H1 (cell line): ENCODE measurements around the gene SCNN1B. TPM values are rescaled to one million over a fixed set of nuclear protein-coding genes. Genes with fewer than 3 reads are reported as not detected.

Source experiments
- CTCF ChIA-PET: fragments of 300-600 bp; sonication (Branson Sonifier 250); formaldehyde crosslinking; loops from one replicate; lab custom pipeline; 2021; ENCODE audit not compliant: partially characterized antibody; lab: Charles Lee
- POLR2A ChIA-PET: fragments of 300-600 bp; sonication (Branson Sonifier 250); formaldehyde crosslinking; loops from one replicate; lab custom pipeline; 2021; ENCODE audit warnings: inconsistent platforms; ENCODE audit not compliant: partially characterized antibody; lab: Charles Lee
- DNase-seq, 2 experiments: peaks; one replicate each; pipeline versions ENCODE4 v3.0.0 to v3.0.0-alpha.2; 2010 to 2022; ENCODE audit warnings: low spot score in 2 of 2, low read depth in 1 of 2, mixed read lengths in 1 of 2
- FAIRE-seq: peaks from 2 replicates; lab custom pipeline; 2011; peaks lifted over from hg19 to GRCh38; lab: Jason Lieb, UNC
- H2AFZ ChIP-seq: 2 replicates; pipeline ENCODE4 v1.8.1; 2012; ENCODE audit warnings: low read length, inconsistent platforms
- H2AK5ac ChIP-seq: 2 replicates; pipeline ENCODE4 v1.6.1; 2013; ENCODE audit warnings: low read depth, low read length
- H2BK120ac ChIP-seq: replicated peaks from 2 replicates; pipeline ENCODE3; 2013; ENCODE audit warnings: low read depth, low read length, inconsistent platforms
- H2BK12ac ChIP-seq: 2 replicates; pipeline ENCODE4 v1.6.1; 2013; ENCODE audit warnings: low read depth, low read length
- H2BK15ac ChIP-seq: 2 replicates; pipeline ENCODE4 v1.6.1; 2013; ENCODE audit warnings: low read length
- H2BK20ac ChIP-seq: 2 replicates; pipeline ENCODE4 v1.6.1; 2013; ENCODE audit warnings: low read length
- H2BK5ac ChIP-seq: 2 replicates; pipeline ENCODE4 v1.6.1; 2013; ENCODE audit warnings: low read depth, low read length
- H3K14ac ChIP-seq: 2 replicates; pipeline ENCODE4 v1.6.1; 2013; ENCODE audit warnings: inconsistent platforms; ENCODE audit not compliant: insufficient read length
- H3K18ac ChIP-seq: 2 replicates; pipeline ENCODE4 v1.6.1; 2013; ENCODE audit warnings: low read length; ENCODE audit errors: extremely low read depth
- H3K23ac ChIP-seq: 2 replicates; pipeline ENCODE4 v1.6.1; 2013; ENCODE audit warnings: inconsistent platforms; ENCODE audit not compliant: insufficient read length
- H3K23me2 ChIP-seq: 2 replicates; pipeline ENCODE4 v1.6.1; 2013; ENCODE audit warnings: low read depth, low read length
- H3K27ac ChIP-seq: 2 replicates; pipeline ENCODE4 v1.6.1; 2011; ENCODE audit warnings: low read depth, low read length, inconsistent platforms
- H3K27me3 ChIP-seq, 4 experiments: replicated peaks in 1 of 4; 1 replicate in 1 of 4; 2 replicates in 3 of 4; pipeline versions ENCODE4 v1.6.1 to v1.8.1; 2011 to 2013; ENCODE audit warnings: low read length in 3 of 4, mild to moderate bottlenecking in 3 of 4, inconsistent platforms in 2 of 4, mixed read lengths in 2 of 4, moderate library complexity in 1 of 4; ENCODE audit not compliant: control insufficient read depth in 3 of 4, insufficient read depth in 3 of 4; ENCODE audit errors: extremely low read depth in 1 of 4
- H3K36me3 ChIP-seq, 4 experiments: 2 replicates each; pipeline versions ENCODE4 v1.6.1 to v1.8.1; 2011 to 2013; ENCODE audit warnings: mild to moderate bottlenecking in 4 of 4, low read length in 3 of 4, moderate library complexity in 2 of 4, control low read depth in 1 of 4, inconsistent platforms in 1 of 4; ENCODE audit not compliant: insufficient read depth in 4 of 4, control insufficient read depth in 2 of 4
- H3K4ac ChIP-seq: replicated peaks from 2 replicates; pipeline ENCODE3; 2013; ENCODE audit warnings: low read length, low read depth, mixed read lengths, inconsistent platforms; ENCODE audit not compliant: insufficient read length
- H3K4me1 ChIP-seq, 4 experiments: replicated peaks in 1 of 4; 1 replicate in 1 of 4; 2 replicates in 3 of 4; pipeline versions ENCODE4 v1.6.1 to v1.8.1; 2011 to 2013; ENCODE audit warnings: low read length in 3 of 4, inconsistent platforms in 2 of 4, mixed read lengths in 1 of 4; ENCODE audit not compliant: insufficient read depth in 4 of 4, control insufficient read depth in 3 of 4
- H3K4me2 ChIP-seq, 2 experiments: 2 replicates each; pipeline versions ENCODE4 v1.6.1 to v1.8.1; 2011 to 2013; ENCODE audit warnings: low read depth in 2 of 2, low read length in 2 of 2, control low read depth in 1 of 2, inconsistent platforms in 1 of 2, mild to moderate bottlenecking in 1 of 2; ENCODE audit not compliant: insufficient read depth in 1 of 2
- H3K4me3 ChIP-seq, 4 experiments: fragments of 200-600, 300-600 bp in 1 of 4; sonication (generic), shearing (Covaris generic), sonication (Bioruptor Twin) in 1 of 4; 2 replicates each; pipeline versions ENCODE4 v1.5.1 to v1.8.1; 2011 to 2016; ENCODE audit warnings: low read length in 4 of 4, low read depth in 3 of 4, control low read depth in 2 of 4, inconsistent platforms in 2 of 4, mild to moderate bottlenecking in 2 of 4, mixed read lengths in 1 of 4, moderate library complexity in 1 of 4; ENCODE audit not compliant: insufficient read depth in 2 of 4; ENCODE audit errors: extremely low read depth in 1 of 4
- H3K56ac ChIP-seq: replicated peaks from 2 replicates; pipeline ENCODE3; 2013; ENCODE audit warnings: low read depth, mild to moderate bottlenecking, mixed read lengths, low read length, inconsistent platforms; ENCODE audit not compliant: insufficient read length
- H3K79me1 ChIP-seq: 2 replicates; pipeline ENCODE4 v1.6.1; 2013; ENCODE audit warnings: low read depth, low read length, control low read depth
- H3K79me2 ChIP-seq, 2 experiments: 2 replicates each; pipeline versions ENCODE4 v1.6.1 to v1.8.1; 2012 to 2013; ENCODE audit warnings: low read length in 2 of 2, mild to moderate bottlenecking in 2 of 2, inconsistent platforms in 1 of 2; ENCODE audit not compliant: insufficient read depth in 2 of 2, control insufficient read depth in 1 of 2
- H3K9ac ChIP-seq, 4 experiments: replicated peaks in 1 of 4; 1 replicate in 1 of 4; 2 replicates in 3 of 4; pipeline versions ENCODE4 v1.6.1 to v1.8.1; 2011 to 2013; ENCODE audit warnings: low read depth in 3 of 4, low read length in 3 of 4, control low read depth in 2 of 4, mild to moderate bottlenecking in 2 of 4, moderate library complexity in 2 of 4, inconsistent platforms in 1 of 4; ENCODE audit errors: extremely low read depth in 1 of 4
- H3K9me3 ChIP-seq, 2 experiments: 2 replicates each; pipeline versions ENCODE4 v1.6.1 to v1.8.1; 2012 to 2013; ENCODE audit warnings: mild to moderate bottlenecking in 2 of 2, moderate library complexity in 2 of 2, control low read depth in 1 of 2, inconsistent platforms in 1 of 2, low read depth in 1 of 2, low read length in 1 of 2, mixed read lengths in 1 of 2; ENCODE audit not compliant: insufficient read depth in 2 of 2
- H4K20me1 ChIP-seq, 2 experiments: replicated peaks in 1 of 2; 2 replicates each; pipeline versions ENCODE3 to v1.8.1; 2011 to 2013; ENCODE audit warnings: inconsistent platforms in 2 of 2, low read length in 2 of 2, mild to moderate bottlenecking in 1 of 2; ENCODE audit not compliant: insufficient read depth in 2 of 2, control insufficient read depth in 1 of 2
- H4K5ac ChIP-seq: 2 replicates; pipeline ENCODE4 v1.6.1; 2013; ENCODE audit warnings: low read length, low read depth, mixed read lengths, inconsistent platforms; ENCODE audit not compliant: insufficient read length
- H4K8ac ChIP-seq: 2 replicates; pipeline ENCODE4 v1.8.0; 2013; ENCODE audit warnings: mild to moderate bottlenecking, moderate library complexity, low read length, inconsistent platforms; ENCODE audit not compliant: insufficient read depth; ENCODE audit errors: extremely low read depth
- H4K91ac ChIP-seq: replicated peaks from 2 replicates; pipeline ENCODE3; 2013; ENCODE audit warnings: low read length, mixed read lengths, inconsistent platforms; ENCODE audit not compliant: insufficient read length
- GTF2F1 ChIP-seq: IDR thresholded peaks from 2 replicates; pipeline ENCODE4 v1.6.1; 2012; ENCODE audit warnings: low read depth, low read length, improper control_type of control experiment, borderline replicate concordance
- KDM1A ChIP-seq: fragments of 200-600, 300-600 bp; sonication (generic); IDR thresholded peaks from 2 replicates; pipeline ENCODE4 v1.7.1; 2016; ENCODE audit warnings: mild to moderate bottlenecking, low read length, borderline replicate concordance
- RXRA ChIP-seq: IDR thresholded peaks from 2 replicates; pipeline ENCODE4 v1.6.1; 2011; ENCODE audit warnings: low read depth, mild to moderate bottlenecking, low read length, moderate library complexity; ENCODE audit not compliant: insufficient read depth
- SIX5 ChIP-seq: IDR thresholded peaks from 2 replicates; pipeline ENCODE4 v1.6.1; 2011; ENCODE audit warnings: mild to moderate bottlenecking, low read depth, low read length
- SP2 ChIP-seq: IDR thresholded peaks from 2 replicates; pipeline ENCODE4 v1.6.1; 2012; ENCODE audit warnings: mild to moderate bottlenecking, low read length, inconsistent platforms
- SUZ12 ChIP-seq: fragments of 200-600 bp; sonication (generic); IDR thresholded peaks from 2 replicates; pipeline ENCODE4 v1.6.1; 2012; ENCODE audit warnings: mild to moderate bottlenecking, inconsistent platforms, low read length, moderate library complexity, mixed read lengths
- WGBS, 2 experiments: shearing (Covaris generic) in 1 of 2; methylation state at CpG; one replicate each; pipeline versions ENCODE4 v1.1.6 to v1.1.7; 2013 to 2015; ENCODE audit warnings: low lambda C conversion rate in 2 of 2, mixed read lengths in 2 of 2, inconsistent platforms in 1 of 2, low coverage in 1 of 2, missing lambda C conversion rate in 1 of 2; ENCODE audit not compliant: insufficient replicate concordance in 2 of 2, insufficient coverage in 1 of 2, insufficient read length in 1 of 2; ENCODE audit errors: extremely low coverage in 1 of 2, missing lambda C conversion rate in 1 of 2; 5-methylcytosine and 5-hydroxymethylcytosine counted together
- polyA plus RNA-seq, 7 experiments: library from polyadenylated mRNA; depleted of rRNA in 3 of 7; stranded (reverse) in 5 of 7; unstranded in 2 of 7; fragments of >200 nt in 5 of 7; fragments of 200-250 nt in 2 of 7; gene quantifications; 1 replicate in 5 of 7; 2 replicates in 1 of 7; 4 replicates in 1 of 7; pipeline versions ENCODE4 v1.2.1 to v1.2.3, GENCODE V29; 2011 to 2013; ENCODE audit warnings: missing spikeins in 2 of 7, mixed read lengths in 2 of 7
- total RNA-seq: library from RNA; stranded (reverse); fragmentation: NEBNext Ultra II Directional; extraction: Animal tissue kit (Norgen Biotek cat#: 25700); gene quantifications from 2 replicates; pipeline ENCODE4 v1.2.1, GENCODE V29; 2021

SCNN1B gene
- total and polyA plus RNA-seq, 2 of the 8 experiments (the other 6 are each of a cell fraction or from before 2014, with no cell fraction given): 0.20 to 0.95 TPM

DNA sequence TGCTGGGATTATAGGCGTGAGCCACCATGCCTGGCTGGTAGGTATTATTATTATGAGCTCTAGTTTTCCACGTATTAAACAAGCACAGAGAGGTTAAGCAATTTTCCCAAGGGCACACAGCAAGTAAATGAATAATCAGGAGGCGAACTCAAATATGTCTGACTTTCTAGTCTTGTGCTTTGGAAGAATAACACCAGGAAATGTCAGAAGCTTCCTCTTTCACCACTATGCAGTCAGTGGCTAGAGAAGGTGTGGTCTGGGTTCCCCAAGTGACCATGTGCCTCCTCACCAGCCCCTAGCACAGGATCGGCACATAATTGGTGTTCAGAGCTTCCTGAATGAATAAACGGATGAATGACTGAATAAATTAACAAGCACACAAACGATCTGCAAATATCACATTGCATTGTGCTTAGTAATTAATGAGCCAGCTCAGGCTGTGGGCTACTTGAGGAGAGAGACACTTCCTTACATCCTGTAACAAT lies 21.6 kb upstream of the SCNN1B start:
- no peak overlapping the region for H3K4ac ChIP-seq
- no peaks in the 10 kb centered on the region for H4K20me1 ChIP-seq
- no peaks in the 10 kb centered on the region for H3K79me1 ChIP-seq
- no peak overlapping the region for H2BK15ac ChIP-seq
- no peaks in the 10 kb centered on the region; the same call in 1 of the 2 replicates for H3K23me2 ChIP-seq
- H4K91ac ChIP-seq: no peak overlapping the region
- FAIRE-seq (no peak), DNase-seq (no peak)
- no peak overlapping the region for H2BK5ac ChIP-seq
- H2AFZ ChIP-seq: no peak overlapping the region
- H3K9me3 ChIP-seq: no peaks in the 10 kb centered on the region
- no peak overlapping the region for H2BK120ac ChIP-seq
- H3K36me3 ChIP-seq: no peaks in the 10 kb centered on the region
- no peak overlapping the region for H3K18ac ChIP-seq
- peaks cover 0 to 6% (median 0%) of the 10 kb centered on the region in 4 experiments; a peak in 3 of 7 replicates for H3K4me1 ChIP-seq
- no peaks in the 10 kb centered on the region for H3K79me2 ChIP-seq
- no peak overlapping the region for H3K23ac ChIP-seq
- H3K27ac ChIP-seq: no peak overlapping the region
- POLR2A ChIA-PET: interaction anchor here (1.0 to 1.3 kb wide), 2 partner anchors 12 to 15 kb away, joined by 3 to 4 read pairs; no protein-coding TSS in a partner anchor
- no peak overlapping the region for H2BK20ac ChIP-seq
- CTCF ChIA-PET: interaction anchor here (1.1 to 3.2 kb wide), 4 partner anchors 15 to 153 kb away, joined by 3 to 16 read pairs (median 8); partner anchors contain the start of gene SCNN1B
- H2AK5ac ChIP-seq: no peak overlapping the region
- H3K56ac ChIP-seq: no peak overlapping the region
- H2BK12ac ChIP-seq: no peak overlapping the region
- no peak overlapping the region for H4K5ac ChIP-seq
- H3K27me3 ChIP-seq: no peaks in the 10 kb centered on the region
- H3K4me3 ChIP-seq: no peak overlapping the region
- TF ChIP-seq KDM1A (peak; percentile 94), GTF2F1 (no peak), RXRA (no peak), SP2 (no peak), SIX5 (no peak), SUZ12 (no peak)
- WGBS, 2 experiments: 78% methylated on average over 6 of the region's 6 CpGs; no CpG with 5 or more reads in 1 of the 2 experiments
- no peak overlapping the region for H3K14ac ChIP-seq
- peak overlapping the region in 1 of 2 experiments; percentile 59; a peak in 1 of 4 replicates for H3K4me2 ChIP-seq
- no peak overlapping the region for H4K8ac ChIP-seq
- no peak overlapping the region for H3K9ac ChIP-seq
